C4-2B (cell line): Measurements from ENCODE around the gene S1PR1.

Source experiments
- ZFX ChIP-seq: fragments of 450-650 bp; IDR thresholded peaks from 2 replicates; pipeline ENCODE4 v1.6.1; 2017
- TF ChIP-seq, protein P1 (sequence below): fragments of 450-650 bp; conservative IDR thresholded peaks from 2 replicates; pipeline ENCODE4 v1.5.1; 2017; ENCODE audit warnings: mild to moderate bottlenecking

GRCh38 chr1:101219924-101220870, 16.6 kb upstream of the S1PR1 start:
- TF ChIP-seq, protein P1, sequence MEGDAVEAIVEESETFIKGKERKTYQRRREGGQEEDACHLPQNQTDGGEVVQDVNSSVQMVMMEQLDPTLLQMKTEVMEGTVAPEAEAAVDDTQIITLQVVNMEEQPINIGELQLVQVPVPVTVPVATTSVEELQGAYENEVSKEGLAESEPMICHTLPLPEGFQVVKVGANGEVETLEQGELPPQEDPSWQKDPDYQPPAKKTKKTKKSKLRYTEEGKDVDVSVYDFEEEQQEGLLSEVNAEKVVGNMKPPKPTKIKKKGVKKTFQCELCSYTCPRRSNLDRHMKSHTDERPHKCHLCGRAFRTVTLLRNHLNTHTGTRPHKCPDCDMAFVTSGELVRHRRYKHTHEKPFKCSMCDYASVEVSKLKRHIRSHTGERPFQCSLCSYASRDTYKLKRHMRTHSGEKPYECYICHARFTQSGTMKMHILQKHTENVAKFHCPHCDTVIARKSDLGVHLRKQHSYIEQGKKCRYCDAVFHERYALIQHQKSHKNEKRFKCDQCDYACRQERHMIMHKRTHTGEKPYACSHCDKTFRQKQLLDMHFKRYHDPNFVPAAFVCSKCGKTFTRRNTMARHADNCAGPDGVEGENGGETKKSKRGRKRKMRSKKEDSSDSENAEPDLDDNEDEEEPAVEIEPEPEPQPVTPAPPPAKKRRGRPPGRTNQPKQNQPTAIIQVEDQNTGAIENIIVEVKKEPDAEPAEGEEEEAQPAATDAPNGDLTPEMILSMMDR: no peak
- TF ChIP-seq ZFX: no peak
